HepG2 (cell line): Measurements from ENCODE around the gene TMEM74B. TPM values are rescaled to one million over a fixed set of nuclear protein-coding genes. Genes with fewer than 3 reads are reported as not detected.

Source experiments
- ARID5B ChIP-seq: IDR thresholded peaks from 2 replicates; pipeline ENCODE4 v1.4.0; 2020; ENCODE audit warnings: mild to moderate bottlenecking, missing genetic modification reagents
- ATF1 ChIP-seq: IDR thresholded peaks from 2 replicates; pipeline ENCODE4 v1.6.1; 2016; ENCODE audit warnings: mild to moderate bottlenecking, control low read depth
- ESRRA ChIP-seq: sonication (generic); formaldehyde crosslinking; IDR thresholded peaks from 2 replicates; pipeline ENCODE4 v1.5.1; 2020; ENCODE audit warnings: mild to moderate bottlenecking, low read depth, missing genetic modification reagents
- HDAC2 ChIP-seq: sonication (generic); formaldehyde crosslinking; IDR thresholded peaks from 2 replicates; pipeline ENCODE4 v1.4.0; 2020; ENCODE audit warnings: missing genetic modification reagents
- KDM3A ChIP-seq: IDR thresholded peaks from 2 replicates; pipeline ENCODE4 v1.6.1; 2018; ENCODE audit warnings: low read depth, missing compliant biosample characterization
- LCORL ChIP-seq, 2 experiments: fragments of 450-650 bp in 1 of 2; sonication (generic) in 1 of 2; formaldehyde crosslinking in 1 of 2; IDR thresholded peaks; 2 replicates each; pipeline versions ENCODE4 v1.5.0 to v1.6.1; 2017 to 2020; ENCODE audit warnings: antibody characterized with exemption in 1 of 2, missing genetic modification reagents in 1 of 2
- PLSCR1 ChIP-seq: sonication (generic); formaldehyde crosslinking; IDR thresholded peaks from 2 replicates; pipeline ENCODE4 v1.5.0; 2020; ENCODE audit warnings: missing genetic modification reagents, mild to moderate bottlenecking, borderline replicate concordance
- RXRA ChIP-seq: sonication (generic); formaldehyde crosslinking; IDR thresholded peaks from 2 replicates; pipeline ENCODE4 v1.5.1; 2020; ENCODE audit warnings: missing genetic modification reagents
- SAFB2 ChIP-seq: sonication (generic); formaldehyde crosslinking; IDR thresholded peaks from 2 replicates; pipeline ENCODE4 v1.5.1; 2020; ENCODE audit warnings: missing genetic modification reagents, low read depth, mild to moderate bottlenecking, borderline replicate concordance
- SOX6 ChIP-seq, 2 experiments: fragments of 450-650 bp in 1 of 2; sonication (generic) in 1 of 2; formaldehyde crosslinking in 1 of 2; IDR thresholded peaks; 2 replicates each; pipeline versions ENCODE4 v1.4.0 to v1.6.1; 2017 to 2020; ENCODE audit warnings: antibody characterized with exemption in 1 of 2, mild to moderate bottlenecking in 1 of 2, missing genetic modification reagents in 1 of 2
- TCF7 ChIP-seq: sonication (generic); IDR thresholded peaks from 2 replicates; pipeline ENCODE4 v1.6.1; 2016; ENCODE audit warnings: antibody characterized with exemption, low read depth
- TERF1 ChIP-seq: sonication (generic); formaldehyde crosslinking; IDR thresholded peaks from 2 replicates; pipeline ENCODE4 v1.8.0; 2022; ENCODE audit warnings: mild to moderate bottlenecking, missing genetic modification reagents, moderate library complexity
- TRIM24 ChIP-seq: sonication (generic); formaldehyde crosslinking; IDR thresholded peaks from 2 replicates; pipeline ENCODE4 v1.8.0; 2022; ENCODE audit warnings: mild to moderate bottlenecking, missing genetic modification reagents
- ZMYM2 ChIP-seq: sonication (generic); formaldehyde crosslinking; IDR thresholded peaks from 2 replicates; pipeline ENCODE4 v1.8.0; 2022; ENCODE audit warnings: mild to moderate bottlenecking, missing genetic modification reagents
- polyA plus RNA-seq, 8 experiments: library from polyadenylated mRNA; depleted of rRNA in 3 of 8; stranded (reverse) in 7 of 8; unstranded in 1 of 8; fragments of >200 nt; fragmentation: Illumina TruSeq in 4 of 8; extraction: Trizol in 4 of 8; gene quantifications; 2 replicates each; pipeline versions ENCODE4 v1.2.1 to v1.2.3, GENCODE V29; 2011 to 2016; ENCODE audit warnings: low read depth in 4 of 8, missing spikeins in 1 of 8, mixed read lengths in 1 of 8; ENCODE audit not compliant: insufficient read depth in 1 of 8
- total RNA-seq, 5 experiments: library from RNA; depleted of rRNA; stranded (reverse); fragments of >200 nt; fragmentation: Illumina TruSeq; extraction: Trizol; gene quantifications; 2 replicates each; pipeline ENCODE4 v1.2.3, GENCODE V29; 2016; ENCODE audit warnings: low read depth in 1 of 5
- TF ChIP-seq, protein P1 (sequence below): sonication (generic); formaldehyde crosslinking; conservative IDR thresholded peaks from 2 replicates; pipeline ENCODE4 v1.4.0; 2020; ENCODE audit warnings: mild to moderate bottlenecking, missing genetic modification reagents, moderate library complexity
- TF ChIP-seq, protein P2 (sequence below): sonication (generic); formaldehyde crosslinking; IDR thresholded peaks from 2 replicates; pipeline ENCODE4 v1.9.0; 2021; ENCODE audit warnings: missing genetic modification reagents, borderline replicate concordance

Gene TMEM74B
- total and polyA plus RNA-seq, 2 of the 13 experiments (the other 11 are each of a cell fraction or from before 2014, with no cell fraction given), result 4.7 to 18.4 TPM

DNA sequence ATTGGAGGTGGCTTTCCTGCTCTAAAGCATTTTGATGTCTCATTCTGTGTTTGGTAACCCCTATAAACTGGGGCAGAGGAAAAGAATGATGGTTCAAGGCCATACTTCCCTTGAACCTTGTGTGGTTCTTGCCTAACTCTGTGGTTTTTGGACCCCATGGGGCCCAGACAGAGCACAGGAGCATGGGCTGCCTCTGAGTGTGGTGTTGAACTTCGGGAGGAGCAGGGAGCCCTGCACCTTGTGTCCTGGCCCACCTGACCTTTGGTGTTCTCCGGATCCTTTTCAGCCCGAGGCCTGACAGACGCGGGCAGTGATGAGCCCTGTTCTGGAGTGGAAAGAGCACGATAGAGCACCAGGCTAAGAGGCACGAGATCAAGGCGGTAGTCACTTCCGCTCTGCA is 18.8 kb downstream of the TMEM74B start (continued):
- no peak for TF ChIP-seq LCORL (IDR thresholded peaks at IDR 0.05)
- TF ChIP-seq LCORL (CRISPR knock-in tag; IDR thresholded peaks at IDR 0.05), result peak; percentile 32; the same call in 1 of the 2 replicates
- TF ChIP-seq SOX6 (IDR thresholded peaks at IDR 0.05), result no peak
- TF ChIP-seq SOX6 (CRISPR knock-in tag; IDR thresholded peaks at IDR 0.05), result peak; percentile 16; the same call in 1 of the 2 replicates
- TF ChIP-seq RXRA (CRISPR knock-in tag), result peak; percentile 66; the same call in 1 of the 2 replicates
- no peak for TF ChIP-seq PLSCR1
- 0 out of 2 replicates have a peak, but pooled peaks have one; percentile 26 for TF ChIP-seq ARID5B (CRISPR knock-in tag)
- no peak for TF ChIP-seq ATF1 (CRISPR knock-in tag)
- no peak for TF ChIP-seq KDM3A (CRISPR knock-in tag)
- TF ChIP-seq HDAC2, result peak; percentile 26; the same call in 1 of the 2 replicates
- 0 out of 2 replicates have a peak, but pooled peaks have one; percentile 39 for TF ChIP-seq SAFB2
- TF ChIP-seq ESRRA, result peak; percentile 67; the same call in 1 of the 2 replicates
- TF ChIP-seq ZMYM2, result peak; percentile 70; the same call in 1 of the 2 replicates
- TF ChIP-seq, protein P1, sequence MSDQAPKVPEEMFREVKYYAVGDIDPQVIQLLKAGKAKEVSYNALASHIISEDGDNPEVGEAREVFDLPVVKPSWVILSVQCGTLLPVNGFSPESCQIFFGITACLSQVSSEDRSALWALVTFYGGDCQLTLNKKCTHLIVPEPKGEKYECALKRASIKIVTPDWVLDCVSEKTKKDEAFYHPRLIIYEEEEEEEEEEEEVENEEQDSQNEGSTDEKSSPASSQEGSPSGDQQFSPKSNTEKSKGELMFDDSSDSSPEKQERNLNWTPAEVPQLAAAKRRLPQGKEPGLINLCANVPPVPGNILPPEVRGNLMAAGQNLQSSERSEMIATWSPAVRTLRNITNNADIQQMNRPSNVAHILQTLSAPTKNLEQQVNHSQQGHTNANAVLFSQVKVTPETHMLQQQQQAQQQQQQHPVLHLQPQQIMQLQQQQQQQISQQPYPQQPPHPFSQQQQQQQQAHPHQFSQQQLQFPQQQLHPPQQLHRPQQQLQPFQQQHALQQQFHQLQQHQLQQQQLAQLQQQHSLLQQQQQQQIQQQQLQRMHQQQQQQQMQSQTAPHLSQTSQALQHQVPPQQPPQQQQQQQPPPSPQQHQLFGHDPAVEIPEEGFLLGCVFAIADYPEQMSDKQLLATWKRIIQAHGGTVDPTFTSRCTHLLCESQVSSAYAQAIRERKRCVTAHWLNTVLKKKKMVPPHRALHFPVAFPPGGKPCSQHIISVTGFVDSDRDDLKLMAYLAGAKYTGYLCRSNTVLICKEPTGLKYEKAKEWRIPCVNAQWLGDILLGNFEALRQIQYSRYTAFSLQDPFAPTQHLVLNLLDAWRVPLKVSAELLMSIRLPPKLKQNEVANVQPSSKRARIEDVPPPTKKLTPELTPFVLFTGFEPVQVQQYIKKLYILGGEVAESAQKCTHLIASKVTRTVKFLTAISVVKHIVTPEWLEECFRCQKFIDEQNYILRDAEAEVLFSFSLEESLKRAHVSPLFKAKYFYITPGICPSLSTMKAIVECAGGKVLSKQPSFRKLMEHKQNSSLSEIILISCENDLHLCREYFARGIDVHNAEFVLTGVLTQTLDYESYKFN, result peak; percentile 73; the same call in 1 of the 2 replicates
- TF ChIP-seq TERF1 (CRISPR knock-in tag), result no peak
- 0 out of 2 replicates have a peak, but pooled peaks have one; percentile 26 for TF ChIP-seq TCF7
- TF ChIP-seq, protein P2, sequence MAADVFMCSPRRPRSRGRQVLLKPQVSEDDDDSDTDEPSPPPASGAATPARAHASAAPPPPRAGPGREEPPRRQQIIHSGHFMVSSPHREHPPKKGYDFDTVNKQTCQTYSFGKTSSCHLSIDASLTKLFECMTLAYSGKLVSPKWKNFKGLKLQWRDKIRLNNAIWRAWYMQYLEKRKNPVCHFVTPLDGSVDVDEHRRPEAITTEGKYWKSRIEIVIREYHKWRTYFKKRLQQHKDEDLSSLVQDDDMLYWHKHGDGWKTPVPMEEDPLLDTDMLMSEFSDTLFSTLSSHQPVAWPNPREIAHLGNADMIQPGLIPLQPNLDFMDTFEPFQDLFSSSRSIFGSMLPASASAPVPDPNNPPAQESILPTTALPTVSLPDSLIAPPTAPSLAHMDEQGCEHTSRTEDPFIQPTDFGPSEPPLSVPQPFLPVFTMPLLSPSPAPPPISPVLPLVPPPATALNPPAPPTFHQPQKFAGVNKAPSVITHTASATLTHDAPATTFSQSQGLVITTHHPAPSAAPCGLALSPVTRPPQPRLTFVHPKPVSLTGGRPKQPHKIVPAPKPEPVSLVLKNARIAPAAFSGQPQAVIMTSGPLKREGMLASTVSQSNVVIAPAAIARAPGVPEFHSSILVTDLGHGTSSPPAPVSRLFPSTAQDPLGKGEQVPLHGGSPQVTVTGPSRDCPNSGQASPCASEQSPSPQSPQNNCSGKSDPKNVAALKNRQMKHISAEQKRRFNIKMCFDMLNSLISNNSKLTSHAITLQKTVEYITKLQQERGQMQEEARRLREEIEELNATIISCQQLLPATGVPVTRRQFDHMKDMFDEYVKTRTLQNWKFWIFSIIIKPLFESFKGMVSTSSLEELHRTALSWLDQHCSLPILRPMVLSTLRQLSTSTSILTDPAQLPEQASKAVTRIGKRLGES (CRISPR knock-in tag), result no peak
- TF ChIP-seq TRIM24 (CRISPR knock-in tag), result peak; percentile 67; the same call in 1 of the 2 replicates
